HCT116 (cell line): ENCODE results near the gene ATL1. TPM values are rescaled to one million over a fixed set of nuclear protein-coding genes. Genes with fewer than 3 reads are reported as not detected.

Experiments
- ATAC-seq: fragments of 200-7000 bp; cut with Tn5 transposase; 2 replicates; pipeline ENCODE4 v1.9.1; 2020; ENCODE audit warnings: mild to moderate bottlenecking, moderate library complexity
- BruUV-seq: library from RNA; stranded (reverse); fragments of 400-500 nt; replicated peaks from 2 replicates; lab custom pipeline; 2021; lab: Mats Ljungman, UMichigan
- CTCF ChIA-PET: fragments of 300-600 bp; sonication (Branson Sonifier 250); formaldehyde crosslinking; loops from one replicate; lab custom pipeline; 2021; ENCODE audit warnings: antibody characterized with exemption; lab: Charles Lee
- POLR2A ChIA-PET: fragments of 300-600, 350-600 bp; sonication (Branson Sonifier 250); formaldehyde crosslinking; loops from one replicate; lab custom pipeline; 2021; ENCODE audit warnings: antibody characterized with exemption; lab: Charles Lee
- RAD21 ChIA-PET, 2 experiments: fragments of 300-600 bp; sonication (Branson Sonifier 250); formaldehyde crosslinking; loops; one replicate each; lab custom pipeline; 2023; ENCODE audit warnings: low total read pairs in 2 of 2; ENCODE audit not compliant: uncharacterized antibody in 2 of 2, unreplicated experiment in 2 of 2, low non-redundant PET in 1 of 2; lab: Charles Lee
- DNase-seq: peaks from one replicate; pipeline ENCODE4 v3.0.0-alpha.2; 2010; ENCODE audit warnings: low read depth, low spot score
- H2AFZ ChIP-seq: fragments of 200-600 bp; shearing (Covaris generic), sonication (generic); 2 replicates; pipeline ENCODE4 v1.6.1; 2017; ENCODE audit warnings: low read depth, mixed run types, mixed read lengths, antibody characterized with exemption, low read length; ENCODE audit not compliant: poor library complexity, severe bottlenecking
- H3K27ac ChIP-seq: 2 replicates; pipeline ENCODE4 v1.5.1; 2012; ENCODE audit warnings: low read depth, low read length
- H3K27me3 ChIP-seq: fragments of 200-600 bp; sonication (generic); 2 replicates; pipeline ENCODE4 v1.6.1; 2016; ENCODE audit warnings: mixed run types, low read length, mixed read lengths; ENCODE audit not compliant: insufficient read depth
- H3K36me3 ChIP-seq, 2 experiments: fragments of 200-500 bp in 1 of 2; fragments of 200-600 bp in 1 of 2; sonication (Bioruptor generic) in 1 of 2; sonication (generic) in 1 of 2; 2 replicates each; pipeline versions ENCODE4 v1.5.1 to v1.6.1; 2014 to 2016; ENCODE audit warnings: low read length in 2 of 2, inconsistent platforms in 1 of 2, mixed read lengths in 1 of 2, mixed run types in 1 of 2; ENCODE audit not compliant: insufficient read depth in 2 of 2, control insufficient read depth in 1 of 2
- H3K4me1 ChIP-seq, 2 experiments: fragments of 200-600 bp in 1 of 2; sonication (generic) in 1 of 2; 2 replicates each; pipeline versions ENCODE4 v1.5.1 to v1.6.1; 2012 to 2017; ENCODE audit warnings: low read length in 2 of 2, inconsistent platforms in 1 of 2, mild to moderate bottlenecking in 1 of 2, mixed read lengths in 1 of 2, mixed run types in 1 of 2, moderate library complexity in 1 of 2; ENCODE audit not compliant: insufficient read depth in 2 of 2, control insufficient read depth in 1 of 2
- H3K4me2 ChIP-seq: fragments of 200-600 bp; sonication (generic); 2 replicates; pipeline ENCODE4 v1.6.1; 2017; ENCODE audit warnings: mixed run types, low read length, mixed read lengths
- H3K4me3 ChIP-seq, 2 experiments: fragments of 200-600 bp in 1 of 2; sonication (generic) in 1 of 2; replicated peaks in 1 of 2; 2 replicates each; pipeline ENCODE4 v1.5.1; 2011 to 2016; ENCODE audit warnings: low read length in 2 of 2, control low read depth in 1 of 2, low read depth in 1 of 2, mild to moderate bottlenecking in 1 of 2, mixed read lengths in 1 of 2, mixed run types in 1 of 2
- H3K79me2 ChIP-seq: fragments of 200-600 bp; sonication (generic); 2 replicates; pipeline ENCODE4 v1.6.1; 2017; ENCODE audit warnings: mild to moderate bottlenecking, mixed run types, low read length, moderate library complexity, mixed read lengths; ENCODE audit not compliant: insufficient read depth
- H3K9ac ChIP-seq: fragments of 200-600 bp; sonication (generic); 2 replicates; pipeline ENCODE4 v1.6.1; 2016; ENCODE audit warnings: low read length, mixed read lengths
- H3K9me2 ChIP-seq: fragments of 200-600 bp; sonication (generic), shearing (Covaris generic); 2 replicates; pipeline ENCODE4 v1.6.1; 2017; ENCODE audit warnings: mixed run types, mild to moderate bottlenecking, moderate library complexity; ENCODE audit not compliant: insufficient read depth
- H3K9me3 ChIP-seq, 2 experiments: fragments of 200-500 bp in 1 of 2; fragments of 200-600 bp in 1 of 2; sonication (Bioruptor generic) in 1 of 2; sonication (generic) in 1 of 2; 2 replicates each; pipeline ENCODE4 v1.6.1; 2014 to 2017; ENCODE audit warnings: low read length in 2 of 2, mixed read lengths in 2 of 2, inconsistent platforms in 1 of 2, low read depth in 1 of 2, mild to moderate bottlenecking in 1 of 2, mixed run types in 1 of 2, moderate library complexity in 1 of 2; ENCODE audit not compliant: control insufficient read depth in 1 of 2, insufficient read depth in 1 of 2
- H4K20me1 ChIP-seq: fragments of 200-600 bp; sonication (generic), shearing (Covaris generic); 2 replicates; pipeline ENCODE4 v1.6.1; 2017; ENCODE audit warnings: mixed run types, mild to moderate bottlenecking, moderate library complexity; ENCODE audit not compliant: insufficient read depth
- CBX3 ChIP-seq: IDR thresholded peaks from 2 replicates; pipeline ENCODE4 v1.6.1; 2012; ENCODE audit warnings: low read depth
- CEBPB ChIP-seq: IDR thresholded peaks from 2 replicates; pipeline ENCODE4 v1.6.1; 2012; ENCODE audit warnings: low read depth
- CTCF ChIP-seq, 3 experiments: fragments of 200-600 bp in 1 of 3; sonication (generic) in 1 of 3; IDR thresholded peaks in 2 of 3; conservative IDR thresholded peaks in 1 of 3; 2 replicates each; pipeline ENCODE4 v1.5.1; 2012 to 2017; ENCODE audit warnings: low read depth in 2 of 3, low read length in 2 of 3, antibody characterized with exemption in 1 of 3, borderline replicate concordance in 1 of 3, control low read depth in 1 of 3, mild to moderate bottlenecking in 1 of 3, mixed read lengths in 1 of 3, mixed run types in 1 of 3, moderate library complexity in 1 of 3; ENCODE audit not compliant: insufficient read depth in 1 of 3
- EGR1 ChIP-seq: IDR thresholded peaks from 2 replicates; pipeline ENCODE4 v1.6.1; 2012; ENCODE audit warnings: low read depth
- EZH2 ChIP-seq: fragments of 200-600 bp; sonication (generic); IDR thresholded peaks from 2 replicates; pipeline ENCODE4 v1.6.1; 2017; ENCODE audit warnings: antibody characterized with exemption, mixed run types
- EZH2phosphoT487 ChIP-seq: fragments of 200-600 bp; IDR thresholded peaks from 2 replicates; pipeline ENCODE4 v1.6.1; 2018; ENCODE audit warnings: antibody characterized with exemption, borderline replicate concordance
- MAX ChIP-seq: IDR thresholded peaks from 2 replicates; pipeline ENCODE4 v1.6.1; 2012
- POLR2AphosphoS5 ChIP-seq: IDR thresholded peaks from 2 replicates; pipeline ENCODE4 v1.6.1; 2011; ENCODE audit warnings: mild to moderate bottlenecking, low read depth, low read length, moderate library complexity
- SP1 ChIP-seq: IDR thresholded peaks from 2 replicates; pipeline ENCODE4 v1.6.1; 2012; ENCODE audit warnings: low read depth
- SRF ChIP-seq: IDR thresholded peaks from 2 replicates; pipeline ENCODE4 v1.6.1; 2012; ENCODE audit warnings: low read depth
- TCF7L2 ChIP-seq: IDR thresholded peaks from 2 replicates; pipeline ENCODE4 v1.7.0; 2011; ENCODE audit warnings: borderline replicate concordance, inconsistent platforms; ENCODE audit not compliant: insufficient read depth, insufficient read length; ENCODE audit errors: extremely low read depth
- ZFX ChIP-seq: fragments of 450-650 bp; IDR thresholded peaks from 2 replicates; pipeline ENCODE4 v1.6.1; 2017
- intact Hi-C: fragments of 100-400 bp; cut with micrococcal nuclease; formaldehyde crosslinking; loops from 2 replicates; pipeline ENCODE4 v1.10.0; 2022
- total RNA-seq: library from RNA; stranded (reverse); gene quantifications from one replicate; pipeline ENCODE4 v1.2.1, GENCODE V29; 2021; ENCODE audit not compliant: unreplicated experiment
- TF ChIP-seq, protein P1 (sequence below): IDR thresholded peaks from 2 replicates; pipeline ENCODE4 v1.6.1; 2012; ENCODE audit warnings: low read depth
- TF ChIP-seq, protein P2 (sequence below): IDR thresholded peaks from 2 replicates; pipeline ENCODE4 v1.6.1; 2012
- TF ChIP-seq, protein P3 (sequence below): IDR thresholded peaks from 2 replicates; pipeline ENCODE4 v1.6.1; 2011; ENCODE audit warnings: mild to moderate bottlenecking, low read length, moderate library complexity; ENCODE audit not compliant: insufficient replicate concordance; ENCODE audit errors: extremely low read depth

Gene ATL1
- total RNA-seq, 1 experiment from 2014 or later: 1.4 TPM

- ATAC-seq (no peak), DNase-seq (no peak)
- Histone ChIP-seq H3K27me3 (no peaks in the 10 kb centered on the region), H3K27ac (no peak overlapping the region), H3K4me1 (peaks cover 0 to 3% of the 10 kb centered on the region in 2 experiments; a peak in 2 of 4 replicates), H4K20me1 (no peaks in the 10 kb centered on the region), H3K9me3 (no peaks in the 10 kb centered on the region), H3K9ac (no peak overlapping the region), H3K36me3 (no peaks in the 10 kb centered on the region), H3K4me2 (no peak overlapping the region), H2AFZ (no peak overlapping the region), H3K79me2 (no peaks in the 10 kb centered on the region), H3K9me2 (no peaks in the 10 kb centered on the region), H3K4me3 (no peak overlapping the region)
- BruUV-seq: no TSS peak
- ChIA-PET POLR2A (interaction anchor here (1.5 kb wide), 1 partner anchor 24 kb away, joined by 3 read pairs; no protein-coding TSS in a partner anchor), CTCF (interaction anchor here (0.7 to 1.4 kb wide), 2 partner anchors 235 to 239 kb away, joined by 3 to 4 read pairs; no protein-coding TSS in a partner anchor), RAD21 (no interaction called here)
- intact Hi-C loops: no loop called here
- TF ChIP-seq, protein P1, sequence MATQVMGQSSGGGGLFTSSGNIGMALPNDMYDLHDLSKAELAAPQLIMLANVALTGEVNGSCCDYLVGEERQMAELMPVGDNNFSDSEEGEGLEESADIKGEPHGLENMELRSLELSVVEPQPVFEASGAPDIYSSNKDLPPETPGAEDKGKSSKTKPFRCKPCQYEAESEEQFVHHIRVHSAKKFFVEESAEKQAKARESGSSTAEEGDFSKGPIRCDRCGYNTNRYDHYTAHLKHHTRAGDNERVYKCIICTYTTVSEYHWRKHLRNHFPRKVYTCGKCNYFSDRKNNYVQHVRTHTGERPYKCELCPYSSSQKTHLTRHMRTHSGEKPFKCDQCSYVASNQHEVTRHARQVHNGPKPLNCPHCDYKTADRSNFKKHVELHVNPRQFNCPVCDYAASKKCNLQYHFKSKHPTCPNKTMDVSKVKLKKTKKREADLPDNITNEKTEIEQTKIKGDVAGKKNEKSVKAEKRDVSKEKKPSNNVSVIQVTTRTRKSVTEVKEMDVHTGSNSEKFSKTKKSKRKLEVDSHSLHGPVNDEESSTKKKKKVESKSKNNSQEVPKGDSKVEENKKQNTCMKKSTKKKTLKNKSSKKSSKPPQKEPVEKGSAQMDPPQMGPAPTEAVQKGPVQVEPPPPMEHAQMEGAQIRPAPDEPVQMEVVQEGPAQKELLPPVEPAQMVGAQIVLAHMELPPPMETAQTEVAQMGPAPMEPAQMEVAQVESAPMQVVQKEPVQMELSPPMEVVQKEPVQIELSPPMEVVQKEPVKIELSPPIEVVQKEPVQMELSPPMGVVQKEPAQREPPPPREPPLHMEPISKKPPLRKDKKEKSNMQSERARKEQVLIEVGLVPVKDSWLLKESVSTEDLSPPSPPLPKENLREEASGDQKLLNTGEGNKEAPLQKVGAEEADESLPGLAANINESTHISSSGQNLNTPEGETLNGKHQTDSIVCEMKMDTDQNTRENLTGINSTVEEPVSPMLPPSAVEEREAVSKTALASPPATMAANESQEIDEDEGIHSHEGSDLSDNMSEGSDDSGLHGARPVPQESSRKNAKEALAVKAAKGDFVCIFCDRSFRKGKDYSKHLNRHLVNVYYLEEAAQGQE: no peak
- no peak for TF ChIP-seq CEBPB
- no peak for TF ChIP-seq ZFX
- TF ChIP-seq EGR1: no peak
- TF ChIP-seq POLR2AphosphoS5: no peak
- no peak for TF ChIP-seq EZH2phosphoT487
- TF ChIP-seq, protein P2, sequence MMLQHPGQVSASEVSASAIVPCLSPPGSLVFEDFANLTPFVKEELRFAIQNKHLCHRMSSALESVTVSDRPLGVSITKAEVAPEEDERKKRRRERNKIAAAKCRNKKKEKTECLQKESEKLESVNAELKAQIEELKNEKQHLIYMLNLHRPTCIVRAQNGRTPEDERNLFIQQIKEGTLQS: no peak
- no peak for TF ChIP-seq SP1
- TF ChIP-seq, protein P3, sequence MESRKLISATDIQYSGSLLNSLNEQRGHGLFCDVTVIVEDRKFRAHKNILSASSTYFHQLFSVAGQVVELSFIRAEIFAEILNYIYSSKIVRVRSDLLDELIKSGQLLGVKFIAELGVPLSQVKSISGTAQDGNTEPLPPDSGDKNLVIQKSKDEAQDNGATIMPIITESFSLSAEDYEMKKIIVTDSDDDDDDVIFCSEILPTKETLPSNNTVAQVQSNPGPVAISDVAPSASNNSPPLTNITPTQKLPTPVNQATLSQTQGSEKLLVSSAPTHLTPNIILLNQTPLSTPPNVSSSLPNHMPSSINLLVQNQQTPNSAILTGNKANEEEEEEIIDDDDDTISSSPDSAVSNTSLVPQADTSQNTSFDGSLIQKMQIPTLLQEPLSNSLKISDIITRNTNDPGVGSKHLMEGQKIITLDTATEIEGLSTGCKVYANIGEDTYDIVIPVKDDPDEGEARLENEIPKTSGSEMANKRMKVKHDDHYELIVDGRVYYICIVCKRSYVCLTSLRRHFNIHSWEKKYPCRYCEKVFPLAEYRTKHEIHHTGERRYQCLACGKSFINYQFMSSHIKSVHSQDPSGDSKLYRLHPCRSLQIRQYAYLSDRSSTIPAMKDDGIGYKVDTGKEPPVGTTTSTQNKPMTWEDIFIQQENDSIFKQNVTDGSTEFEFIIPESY: no peak
- no peak for TF ChIP-seq CTCF (IDR thresholded peaks at IDR 0.05 in 2 of 3, conservative IDR thresholded peaks at IDR 0.05 in 1 of 3; ENCODE audit: borderline replicate concordance in 1 of 3, insufficient read depth in 1 of 3, low read depth in 2 of 3, low read length in 2 of 3)
- no peak for TF ChIP-seq SRF
- no peak for TF ChIP-seq TCF7L2
- no peak for TF ChIP-seq MAX
- TF ChIP-seq EZH2: no peak
- no peak for TF ChIP-seq CBX3
Observed at GRCh38 chr14:50539051-50539450, 20.9 kb upstream of the ATL1 start.
